PC-3 (cell line): ENCODE results near the gene UBASH3B.

Experiments
- CTCF ChIP-seq: fragments of 300-600 bp; sonication (generic); conservative IDR thresholded peaks from 2 replicates; pipeline ENCODE4 v1.5.1; 2017; ENCODE audit warnings: antibody characterized with exemption, low read depth, mild to moderate bottlenecking, low read length
- EZH2 ChIP-seq: fragments of 300-600 bp; sonication (generic); IDR thresholded peaks from one replicate; pipeline ENCODE4 v1.6.1; 2017; ENCODE audit warnings: antibody characterized with exemption, mild to moderate bottlenecking, low read length; ENCODE audit not compliant: unreplicated experiment

DNA sequence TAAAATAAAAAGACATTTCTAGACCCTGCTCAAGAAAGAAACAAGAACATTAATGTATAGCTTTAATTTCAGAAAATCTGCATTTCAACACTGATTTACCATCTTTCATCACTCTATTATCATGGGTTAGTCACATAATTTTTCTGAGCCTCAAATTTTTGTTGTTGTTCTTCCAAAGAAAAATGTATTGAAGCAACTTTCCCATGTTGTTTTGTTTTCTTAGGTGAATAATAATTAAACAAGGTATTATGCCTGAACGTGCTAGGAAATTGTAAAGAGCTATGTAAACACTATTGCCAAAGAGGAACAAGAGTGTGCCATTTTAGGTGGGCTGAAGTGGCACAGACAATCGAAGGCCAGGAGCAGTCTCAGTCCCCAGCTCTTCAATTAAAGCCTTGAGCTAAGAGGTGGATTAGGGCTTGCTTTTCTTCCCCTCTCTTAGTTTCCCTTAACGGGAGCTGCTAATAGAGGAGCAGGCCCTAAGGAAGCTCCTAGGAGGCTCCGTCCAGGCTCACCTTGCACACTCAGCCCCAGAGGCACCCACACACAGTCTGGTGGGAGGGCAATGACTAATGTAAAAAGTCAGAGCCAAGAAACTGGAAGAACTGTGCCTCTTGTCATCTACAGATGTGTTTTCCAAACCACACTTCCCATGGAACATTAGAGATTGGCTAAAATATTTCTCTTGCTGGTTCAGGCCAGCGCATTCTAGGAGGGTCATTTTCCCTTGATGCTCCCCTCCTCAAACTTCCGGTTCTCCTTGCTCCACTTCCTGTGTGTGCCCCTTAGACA, 8.8 kb upstream of the UBASH3B start:
- TF ChIP-seq CTCF (no peak), EZH2 (no peak)
